RWPE1 (cell line): ENCODE results near the gene GLTPD2.

Experiments
- CTCF ChIA-PET: fragments of 350-600 bp; sonication (Branson Sonifier 250); formaldehyde crosslinking; extraction: SDS; loops from one replicate; lab custom pipeline; 2021; lab: Yijun Ruan, JAX
- POLR2A ChIA-PET: fragments of 400-600 bp; formaldehyde crosslinking; extraction: SDS; loops from one replicate; lab custom pipeline; 2020; ENCODE audit warnings: antibody characterized with exemption; ENCODE audit not compliant: low non-redundant PET; lab: Yijun Ruan, JAX
- DNase-seq: peaks from one replicate; pipeline ENCODE4 v3.0.0; 2012; ENCODE audit warnings: low spot score
- H3K27ac ChIP-seq: fragments of 450-650 bp; 2 replicates; pipeline ENCODE4 v1.5.1; 2017
- TF ChIP-seq, protein P1 (sequence below): fragments of 450-650 bp; conservative IDR thresholded peaks from 2 replicates; pipeline ENCODE4 v1.5.1; 2017; ENCODE audit warnings: low read depth, mild to moderate bottlenecking

The GLTPD2 gene

GRCh38 chr17:4796552-4796920 lies 7.8 kb downstream of the GLTPD2 start:
- TF ChIP-seq, protein P1, sequence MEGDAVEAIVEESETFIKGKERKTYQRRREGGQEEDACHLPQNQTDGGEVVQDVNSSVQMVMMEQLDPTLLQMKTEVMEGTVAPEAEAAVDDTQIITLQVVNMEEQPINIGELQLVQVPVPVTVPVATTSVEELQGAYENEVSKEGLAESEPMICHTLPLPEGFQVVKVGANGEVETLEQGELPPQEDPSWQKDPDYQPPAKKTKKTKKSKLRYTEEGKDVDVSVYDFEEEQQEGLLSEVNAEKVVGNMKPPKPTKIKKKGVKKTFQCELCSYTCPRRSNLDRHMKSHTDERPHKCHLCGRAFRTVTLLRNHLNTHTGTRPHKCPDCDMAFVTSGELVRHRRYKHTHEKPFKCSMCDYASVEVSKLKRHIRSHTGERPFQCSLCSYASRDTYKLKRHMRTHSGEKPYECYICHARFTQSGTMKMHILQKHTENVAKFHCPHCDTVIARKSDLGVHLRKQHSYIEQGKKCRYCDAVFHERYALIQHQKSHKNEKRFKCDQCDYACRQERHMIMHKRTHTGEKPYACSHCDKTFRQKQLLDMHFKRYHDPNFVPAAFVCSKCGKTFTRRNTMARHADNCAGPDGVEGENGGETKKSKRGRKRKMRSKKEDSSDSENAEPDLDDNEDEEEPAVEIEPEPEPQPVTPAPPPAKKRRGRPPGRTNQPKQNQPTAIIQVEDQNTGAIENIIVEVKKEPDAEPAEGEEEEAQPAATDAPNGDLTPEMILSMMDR, result no peak
- H3K27ac ChIP-seq, result peak overlapping the region; percentile 84
- CTCF ChIA-PET, result no interaction called here
- DNase-seq, result peak; percentile 54
- POLR2A ChIA-PET, result interaction anchor here (0.7 to 1.0 kb wide), 2 partner anchors 27 to 144 kb away, joined by 3 to 4 read pairs; partner anchors contain the start of gene RNF167

GRCh38 chr17:4800462-4801196 lies 11.9 kb downstream of the GLTPD2 start:
- TF ChIP-seq, protein P1, result no peak
- POLR2A ChIA-PET, result no interaction called here
- peak overlapping the region; percentile 11; the same call in 1 of the 2 replicates for H3K27ac ChIP-seq
- no peak for DNase-seq
- CTCF ChIA-PET, result interaction anchor here (0.7 kb wide), 1 partner anchor 60 kb away, joined by 3 read pairs; no protein-coding TSS in a partner anchor

- H3K27ac ChIP-seq, result no peak within 1 kb of the TSS
- ChIA-PET CTCF (no interaction called here), POLR2A (no interaction called here)
- DNase-seq, result no peak
- TF ChIP-seq, protein P1, result no peak
Measured at GRCh38 chr17:4802228-4802627, 13.5 kb downstream of the GLTPD2 start, which contains the start of gene C17orf114. Gene C17orf114 (minus strand): TSS chr17:4802328.

GRCh38 chr17:4806456-4806776 lies 17.7 kb downstream of the GLTPD2 start:
- DNase-seq, result no peak

DNA sequence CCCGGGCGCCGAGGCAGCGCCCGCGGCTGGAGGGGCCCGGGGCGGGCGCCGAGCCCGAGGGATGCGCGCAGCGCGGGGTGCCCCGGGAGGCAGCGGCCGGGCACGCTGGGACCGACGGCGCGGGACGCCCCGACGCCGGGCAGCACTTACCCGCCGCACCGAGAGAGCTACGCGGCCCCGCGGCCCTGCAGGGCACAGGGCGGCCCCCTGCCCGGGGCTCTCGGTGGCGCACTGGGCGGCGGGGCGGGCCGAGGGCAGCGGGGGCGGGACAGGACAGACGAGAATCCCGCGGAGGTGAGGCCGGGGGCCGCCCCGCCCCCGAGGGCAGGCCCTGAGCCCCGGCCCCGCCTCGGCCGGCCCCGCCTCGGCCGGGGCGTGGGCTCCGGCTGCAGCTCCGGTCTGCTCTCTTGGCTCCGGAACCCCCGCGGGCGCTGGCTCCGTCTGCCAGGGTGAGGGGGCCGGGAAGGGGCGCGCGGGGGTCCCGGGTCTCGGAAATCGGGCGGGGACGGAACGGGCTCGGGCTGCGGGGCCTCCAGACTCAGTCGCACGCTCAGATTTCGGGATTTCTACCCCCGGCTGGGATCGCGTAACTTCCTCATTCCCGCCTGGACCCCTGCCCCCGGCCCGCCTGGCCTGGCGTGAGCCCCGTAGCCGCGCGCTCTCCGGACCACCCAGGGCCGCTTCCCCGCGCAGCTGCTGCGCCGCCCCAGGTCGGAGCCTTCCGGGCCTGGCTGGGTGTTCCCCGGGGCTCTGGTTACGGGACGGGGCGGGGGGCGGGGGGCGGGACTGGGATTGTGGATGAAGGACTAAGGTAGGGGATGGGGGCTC lies 18.2 kb downstream of the GLTPD2 start, which contains the start of gene PLD2:
TSS of gene PLD2 (plus strand) at position 376 of the 828 bp plus-strand sequence. CDS start 621 bp downstream, outside the sequence.
- H3K27ac ChIP-seq, result peak within 1 kb of the TSS; percentile 73
- ChIA-PET CTCF (interaction anchor here (0.5 to 1.8 kb wide), 6 partner anchors 17 to 81 kb away, joined by 3 to 8 read pairs (median 4); partner anchors contain the start of gene MED11), POLR2A (interaction anchor here (0.6 kb wide), 1 partner anchor 10 kb away, joined by 4 read pairs; no protein-coding TSS in a partner anchor)
- peak; percentile 95 for DNase-seq
- TF ChIP-seq, protein P1, result no peak

More at GRCh38 chr17:4806456-4806776, 17.7 kb downstream of the GLTPD2 start:
- POLR2A ChIA-PET, result interaction anchor here (0.6 kb wide), 1 partner anchor 11 kb away, joined by 4 read pairs; no protein-coding TSS in a partner anchor
- CTCF ChIA-PET, result interaction anchor here (0.6 to 1.8 kb wide), 4 partner anchors 16 to 82 kb away, joined by 3 to 8 read pairs (median 4); partner anchors contain the start of gene MED11
- TF ChIP-seq, protein P1, result no peak
- H3K27ac ChIP-seq, result peak overlapping the region; percentile 73
